Left colon (tissue), 2 donors: ENCODE results near the gene EYA2. TPM values are rescaled to one million over a fixed set of nuclear protein-coding genes. Genes with fewer than 3 reads are reported as not detected.
"Not testable (repeated sequence)": the region's sequence is repeated elsewhere in the genome, so short reads cannot be mapped to it uniquely, and the experiment has no call there.

Experiments used
- ATAC-seq: fragments of 200-7000 bp; cut with Tn5 transposase; one replicate; pipeline ENCODE4 v1.9.1; 2020; ENCODE audit warnings: mild to moderate bottlenecking, moderate library complexity
- DNase-seq, 2 donors: peaks; one replicate each; pipeline ENCODE4 v3.0.0-alpha.2; 2020
- intact Hi-C, 2 donors: fragments of 100-400 bp; cut with DNase I in 1 of 2; cut with micrococcal nuclease in 1 of 2; formaldehyde crosslinking; loops; one replicate each; pipeline versions ENCODE4 v1.11.2 to v1.14.0; 2022; cut with DNase I, micrococcal nuclease
- total RNA-seq, 2 donors: library from RNA; stranded (reverse); fragmentation: NEBNext Ultra II Directional; extraction: Animal tissue kit (Norgen Biotek cat#: 25700); gene quantifications; one replicate each; pipeline ENCODE4 v1.2.1, GENCODE V29; 2021
- donor health status: DM: no; HTN: no; CAD: no.
- donor health status: DM: yes; HTN: yes; CAD: no.

EYA2 gene
- total RNA-seq, 2 donors from 2014 or later: 12.2 to 21.0 TPM

DNA sequence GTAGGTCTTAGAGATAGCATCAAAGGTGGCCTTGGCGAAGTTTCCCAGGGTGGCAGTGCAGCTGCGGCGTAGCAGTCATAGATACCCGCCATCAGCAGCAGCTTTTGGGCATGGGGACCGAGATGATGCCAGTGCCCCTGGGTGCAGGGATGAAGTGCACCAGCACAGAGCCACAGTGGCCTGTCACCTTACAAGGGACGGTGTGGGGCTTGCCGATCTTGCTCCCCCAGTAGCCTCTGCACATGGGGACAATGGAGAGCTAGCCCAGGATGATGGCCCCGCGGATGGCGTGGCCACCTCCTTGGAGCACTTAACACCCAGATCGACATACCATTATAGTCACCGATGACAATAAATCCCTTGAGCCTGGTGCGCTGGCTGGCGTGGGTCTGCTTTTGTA lies 266.3 kb downstream of the EYA2 start:
- ATAC-seq (no peak), DNase-seq (no peak)
- intact Hi-C loops: no loop called here

DNA sequence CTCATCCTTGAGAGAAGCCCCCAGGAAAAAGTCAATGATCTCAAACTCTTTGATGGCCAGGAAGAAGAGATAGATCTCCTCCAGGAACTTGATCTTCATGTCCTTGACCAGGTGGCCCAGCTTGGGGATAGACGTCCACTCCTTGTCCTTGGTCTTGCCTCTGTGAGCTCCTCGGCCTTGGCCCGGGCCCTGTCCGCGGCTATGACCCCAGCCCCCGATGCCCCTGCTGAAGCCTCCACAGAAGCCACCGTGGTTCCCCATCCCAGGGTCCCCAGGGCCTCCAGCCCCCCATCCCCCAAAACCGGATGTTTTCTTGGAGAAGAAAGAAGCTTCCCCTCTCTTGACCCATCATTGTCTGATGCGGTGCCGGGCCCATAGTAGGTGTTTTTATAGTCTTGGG lies 266.8 kb downstream of the EYA2 start:
- intact Hi-C loops: no loop called here
- no peak for ATAC-seq
- DNase-seq: no peak

DNA sequence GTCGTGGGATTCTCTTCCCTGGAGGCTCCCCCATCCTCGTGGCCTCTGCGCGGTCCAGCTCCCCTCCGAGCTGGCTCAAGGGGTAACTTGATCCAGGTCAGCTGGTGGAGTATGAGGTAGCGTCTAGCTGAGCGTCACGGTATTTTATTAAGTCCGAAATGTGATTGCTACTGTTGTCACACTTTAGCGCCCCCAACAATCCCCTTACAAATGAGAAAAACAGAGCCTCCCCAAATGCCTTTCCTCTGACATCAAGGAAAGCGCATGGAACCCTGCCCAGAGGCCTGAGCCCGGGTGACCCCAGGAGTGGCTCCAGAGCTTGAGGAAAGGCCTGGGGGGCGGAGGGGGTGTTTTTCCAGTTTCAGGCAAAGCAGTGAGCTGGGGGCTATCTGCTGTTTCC lies 269.5 kb downstream of the EYA2 start:
- no peak for ATAC-seq
- intact Hi-C loops: no loop called here
- DNase-seq: no peak

DNA sequence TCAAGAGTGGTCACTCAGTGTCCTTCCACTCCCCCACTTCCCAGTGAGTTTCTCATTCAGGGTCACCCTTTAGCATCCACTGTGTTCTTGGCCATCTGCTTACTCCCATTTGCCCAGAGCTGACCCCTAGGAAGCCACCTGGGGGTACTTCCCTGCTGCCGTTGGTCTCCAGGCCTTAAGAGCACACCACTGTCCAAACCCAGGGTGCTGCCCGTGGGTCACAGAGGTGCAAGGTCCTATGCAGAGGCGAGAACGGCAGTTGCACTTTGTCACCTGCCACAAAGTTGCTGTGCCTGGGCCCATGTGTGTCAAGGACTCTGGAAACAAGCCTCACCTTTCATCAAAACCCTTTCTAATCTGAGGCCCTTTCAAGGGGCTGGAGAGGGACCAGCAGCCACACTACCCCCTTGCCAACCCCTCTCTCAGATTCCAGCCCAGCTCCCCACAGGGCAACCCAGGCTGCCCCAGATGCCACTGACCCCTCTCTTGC lies 270.8 kb downstream of the EYA2 start:
- ATAC-seq (no peak), DNase-seq (no peak)
- intact Hi-C loops: no loop called here

DNA sequence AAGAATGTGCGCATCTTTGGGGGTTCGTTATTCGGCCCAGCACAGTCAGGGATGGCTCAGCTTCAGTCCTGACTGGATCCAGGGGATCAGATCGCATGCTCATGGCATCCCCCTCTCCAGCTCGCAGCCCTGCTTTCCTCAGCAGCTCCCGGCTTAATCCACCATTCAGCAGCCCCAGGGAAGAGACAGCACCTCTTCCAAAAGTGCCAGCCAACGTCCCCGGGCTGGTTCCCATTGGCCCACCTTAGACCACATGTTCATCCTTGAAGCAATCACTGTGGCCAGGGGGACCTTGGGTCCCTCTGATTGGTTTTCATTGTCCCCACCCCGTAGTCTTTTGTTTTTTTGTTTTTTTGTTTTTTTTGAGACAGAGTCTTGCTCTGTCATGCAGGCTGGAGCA lies 273.2 kb downstream of the EYA2 start:
- no peak for DNase-seq
- no peak for ATAC-seq
- intact Hi-C loops: no loop called here

DNA sequence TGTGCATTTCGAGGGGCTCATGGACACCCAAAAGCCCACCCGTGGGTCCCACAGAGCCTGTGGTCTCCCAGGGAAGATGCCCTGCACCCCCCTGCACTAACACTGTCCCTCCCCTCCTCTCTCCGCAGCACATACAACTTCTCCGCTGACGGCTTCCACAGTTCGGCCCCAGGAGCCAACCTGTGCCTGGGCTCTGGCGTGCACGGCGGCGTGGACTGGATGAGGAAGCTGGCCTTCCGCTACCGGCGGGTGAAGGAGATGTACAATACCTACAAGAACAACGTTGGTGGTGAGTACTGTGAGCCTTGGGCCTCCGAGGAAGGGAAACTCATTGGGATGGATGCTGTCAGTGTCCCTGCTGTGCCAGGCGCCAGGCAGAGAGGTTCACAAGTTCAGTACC lies 277.9 kb downstream of the EYA2 start:
- DNase-seq: no peak

DNA sequence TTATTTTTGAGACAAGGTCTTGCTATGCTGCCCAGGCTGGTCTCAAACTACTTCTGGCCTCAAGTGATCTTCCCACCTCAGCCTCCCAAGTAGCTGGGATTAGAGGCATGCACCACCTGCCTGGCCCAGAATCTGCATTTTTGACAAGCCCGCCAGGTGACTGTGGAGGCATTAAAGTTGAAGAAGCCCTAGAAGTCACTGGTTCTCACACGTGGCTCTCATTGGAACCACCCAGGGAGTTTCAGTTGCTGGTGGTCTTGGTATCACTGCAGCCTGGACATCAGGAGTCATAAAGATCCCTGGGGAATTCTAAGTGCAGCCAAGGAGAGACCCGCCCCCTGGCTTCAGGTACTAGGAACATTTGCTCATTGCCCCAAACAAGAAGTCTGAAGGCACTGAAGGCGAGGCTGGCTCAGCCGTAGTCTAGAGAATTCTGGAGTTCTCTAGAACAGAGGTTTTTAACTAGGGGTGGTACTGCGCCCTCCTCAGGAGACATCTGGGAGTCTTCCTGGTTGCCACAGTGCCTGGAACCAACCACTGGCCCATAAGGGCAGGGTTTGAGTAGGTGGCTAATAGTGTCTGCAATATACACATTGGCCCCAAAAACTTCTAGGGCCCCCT lies 279.1 kb downstream of the EYA2 start:
- no peak for DNase-seq
- intact Hi-C loops: no loop called here
- ATAC-seq: no peak

More for the DNA sequence above, 277.9 kb downstream of the EYA2 start:
- intact Hi-C loops: no loop called here
- ATAC-seq: no peak

DNA sequence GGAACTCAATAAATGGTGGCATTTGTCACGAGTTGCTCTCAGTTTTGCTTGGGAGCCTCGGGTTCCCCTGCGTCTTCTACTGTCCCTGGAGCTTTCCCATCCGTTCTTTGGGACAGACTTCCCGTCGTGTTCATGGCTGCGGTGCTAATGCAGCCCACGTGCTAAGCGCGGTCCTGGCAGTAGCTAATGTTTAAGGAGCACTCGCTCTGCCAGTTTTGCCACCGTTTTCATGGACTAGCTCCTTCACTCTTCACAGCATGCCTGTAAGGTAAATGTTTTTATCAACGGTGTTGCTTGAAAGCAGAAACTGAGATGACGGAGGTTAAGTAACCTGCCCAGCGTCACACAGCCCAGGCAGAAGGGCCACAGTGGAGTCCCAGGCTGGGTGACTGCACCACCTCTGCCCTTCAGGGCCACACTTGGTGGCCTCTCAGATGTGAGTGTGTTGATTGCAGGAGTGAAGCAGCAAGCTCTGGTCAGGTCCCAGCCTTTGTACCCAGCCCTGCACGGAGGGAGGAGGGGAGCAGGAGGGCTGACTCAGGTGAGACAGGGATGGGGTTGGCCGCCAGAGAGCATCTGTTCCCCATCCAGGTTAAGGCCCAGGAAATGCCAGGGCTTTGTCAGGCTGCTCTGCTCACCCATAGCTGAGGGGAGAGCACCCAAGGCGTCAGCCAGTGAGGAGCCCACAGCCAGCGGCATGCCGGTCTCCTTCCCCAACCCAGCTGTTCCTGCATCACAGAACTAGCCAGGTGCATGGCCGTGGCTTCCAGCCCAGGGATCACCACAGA lies 280.0 kb downstream of the EYA2 start:
- no peak for ATAC-seq
- no peak for DNase-seq
- intact Hi-C loops: no loop called here

DNA sequence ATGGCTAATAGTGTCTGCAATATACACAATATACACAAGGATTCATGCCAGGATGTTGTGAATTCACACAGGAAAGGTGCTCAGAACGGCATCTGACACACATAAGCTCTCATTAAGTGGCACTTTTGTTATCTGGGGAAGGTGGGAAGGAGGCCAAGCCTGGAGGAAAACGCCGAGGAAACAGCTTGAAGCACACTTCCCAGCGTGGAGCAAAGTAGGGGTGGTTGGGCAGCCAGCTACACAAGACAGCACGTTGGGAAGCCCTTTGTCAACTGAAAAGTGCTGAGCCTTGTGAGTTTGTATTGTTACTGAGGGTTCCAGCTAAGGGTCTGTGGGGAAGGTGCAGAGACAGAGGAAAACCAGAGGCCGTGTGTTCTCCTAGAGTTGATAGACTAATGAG lies 280.9 kb downstream of the EYA2 start:
- ATAC-seq: no peak
- intact Hi-C loops: no loop called here
- no peak for DNase-seq

DNA sequence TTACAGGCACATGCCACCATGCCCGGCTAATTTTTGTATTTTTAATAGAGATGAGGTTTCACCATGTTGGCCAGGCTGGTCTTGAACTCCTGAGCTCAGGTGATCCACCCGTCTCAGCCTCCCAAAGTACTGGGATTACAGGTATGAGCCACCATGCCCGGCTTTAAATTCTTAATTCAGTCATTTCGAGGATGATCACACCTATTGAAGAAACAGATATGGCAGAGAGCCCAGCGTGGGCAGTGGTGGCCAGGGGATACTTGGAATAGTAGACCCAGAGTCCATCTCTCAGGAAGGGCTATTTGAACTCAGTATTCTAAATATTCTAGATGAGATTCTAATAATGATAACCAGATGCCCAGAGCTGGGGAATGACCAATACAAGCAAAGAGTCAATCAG lies 281.6 kb downstream of the EYA2 start:
- ATAC-seq, DNase-seq, intact Hi-C loops: not testable (repeated sequence)

DNA sequence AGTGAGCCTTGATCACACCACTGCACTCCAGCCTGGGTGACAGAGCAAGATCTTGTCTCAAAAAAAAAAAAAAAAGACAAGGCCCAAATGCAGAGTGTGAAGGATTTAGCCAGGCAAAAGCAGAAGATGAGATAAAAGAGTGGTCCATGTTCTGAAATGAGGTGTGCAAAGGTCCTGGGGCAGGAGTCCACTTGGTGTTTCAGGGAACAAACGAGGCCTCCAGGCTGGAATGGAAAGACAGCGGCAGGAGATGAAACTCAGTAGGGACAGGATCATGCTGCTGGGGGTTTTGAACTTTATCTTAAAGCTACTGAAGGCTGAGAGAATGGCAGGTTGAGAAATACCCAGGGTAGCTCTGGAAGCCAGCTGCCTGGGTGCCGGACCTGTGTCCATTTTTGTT lies 283.6 kb downstream of the EYA2 start:
- intact Hi-C loops: no loop called here
- DNase-seq: no peak
- ATAC-seq: no peak

DNA sequence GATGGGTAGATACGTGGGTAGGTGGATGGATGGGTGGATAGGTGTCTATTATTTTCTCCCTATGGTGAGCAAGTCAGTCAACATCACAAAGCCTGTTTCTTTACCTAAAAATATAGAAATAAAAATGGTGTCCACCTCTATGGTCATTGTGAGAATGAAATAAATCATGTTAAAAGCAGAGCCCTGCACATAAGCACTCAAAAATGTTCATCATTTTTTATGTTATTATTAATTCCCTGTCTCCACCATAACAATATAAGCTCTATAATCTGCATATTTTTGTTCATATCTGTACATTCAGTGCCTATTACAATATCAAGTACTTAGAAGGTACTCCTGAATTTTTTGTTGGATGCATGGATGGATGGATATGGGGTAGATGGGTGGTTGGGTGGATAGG lies 284.2 kb downstream of the EYA2 start:
- intact Hi-C loops: no loop called here
- ATAC-seq (no peak), DNase-seq (no peak)

DNA sequence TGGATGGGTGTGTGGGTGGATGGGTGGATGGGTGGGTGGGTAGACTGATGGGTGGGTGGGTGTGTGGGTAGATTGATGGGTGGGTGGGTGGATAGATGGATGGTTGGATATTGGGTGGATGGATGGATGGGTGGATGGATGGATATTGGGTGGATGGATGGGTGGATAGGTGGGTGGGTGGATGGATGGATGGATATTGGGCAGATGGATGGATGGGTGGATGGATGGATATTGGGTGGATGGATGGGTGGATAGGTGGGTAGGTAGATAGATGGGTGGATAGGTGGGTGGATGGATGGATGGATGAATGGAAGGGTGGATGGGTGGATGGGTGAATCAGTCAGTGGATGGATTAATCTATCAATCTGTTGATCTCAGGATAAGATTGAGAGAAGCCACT lies 284.6 kb downstream of the EYA2 start:
- ATAC-seq (no peak), DNase-seq (no peak)
- intact Hi-C loops: no loop called here

DNA sequence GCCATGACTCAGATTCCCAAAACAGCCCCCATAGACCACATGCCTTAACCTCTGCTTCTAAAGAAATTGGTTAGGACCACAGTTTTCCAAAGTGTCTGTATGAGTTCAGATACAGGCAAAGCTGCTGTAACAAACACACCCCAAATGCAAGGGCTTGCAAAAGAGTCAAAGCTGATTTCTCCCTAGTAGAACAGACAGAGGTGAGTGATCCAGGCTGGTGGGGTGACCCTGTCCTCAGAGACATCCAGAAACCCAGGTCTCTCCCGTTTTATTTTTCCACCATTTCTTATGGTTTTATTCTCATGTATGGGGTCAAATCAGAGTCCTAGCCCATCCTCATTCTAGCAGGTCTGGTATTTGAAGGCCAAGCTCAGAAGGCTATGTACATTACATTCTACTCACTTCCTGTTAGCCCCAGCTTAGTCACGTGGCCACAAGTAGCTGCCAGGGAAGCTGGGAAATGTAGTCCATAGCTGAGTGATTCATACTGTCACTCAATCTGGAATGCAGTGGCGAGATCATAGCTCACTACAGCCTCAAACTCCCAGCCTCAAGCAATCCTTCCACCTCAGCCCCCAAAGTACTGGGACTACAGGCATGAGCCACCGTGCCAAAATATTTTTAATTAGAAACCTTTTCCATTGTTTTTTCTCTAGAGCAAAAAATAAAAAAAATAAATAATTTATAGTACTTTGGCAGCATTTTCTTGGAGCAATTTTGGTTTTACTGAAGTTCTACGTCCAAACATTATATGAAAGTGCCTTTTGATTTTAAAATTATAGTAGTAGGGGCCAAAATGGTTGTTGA lies 286.6 kb downstream of the EYA2 start:
- ATAC-seq (peak; percentile 90), DNase-seq (no peak)

DNA sequence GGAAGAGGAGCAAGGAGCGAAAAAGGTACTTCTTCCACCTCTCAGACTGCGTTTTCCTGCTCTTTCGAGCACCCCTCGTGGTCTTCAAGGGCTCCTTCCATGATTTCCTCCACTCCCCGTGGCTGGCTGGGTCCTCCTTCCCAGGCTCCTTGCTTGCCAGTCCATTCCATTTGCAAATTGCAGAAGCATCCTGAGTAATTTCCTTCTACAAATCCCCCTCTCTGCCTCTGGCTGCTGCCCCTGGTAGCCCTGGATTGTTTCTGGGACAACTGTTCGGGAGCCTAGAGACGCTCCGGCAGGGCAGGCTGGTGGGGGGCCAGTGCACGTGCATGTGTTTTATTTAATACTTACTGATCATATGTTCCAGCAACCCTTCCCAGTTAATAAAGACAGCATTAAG lies 288.7 kb downstream of the EYA2 start:
- no peak for DNase-seq
- ATAC-seq: no peak
- intact Hi-C loops: no loop called here

More for the DNA sequence above, 286.6 kb downstream of the EYA2 start:
- intact Hi-C loops: no loop called here

DNA sequence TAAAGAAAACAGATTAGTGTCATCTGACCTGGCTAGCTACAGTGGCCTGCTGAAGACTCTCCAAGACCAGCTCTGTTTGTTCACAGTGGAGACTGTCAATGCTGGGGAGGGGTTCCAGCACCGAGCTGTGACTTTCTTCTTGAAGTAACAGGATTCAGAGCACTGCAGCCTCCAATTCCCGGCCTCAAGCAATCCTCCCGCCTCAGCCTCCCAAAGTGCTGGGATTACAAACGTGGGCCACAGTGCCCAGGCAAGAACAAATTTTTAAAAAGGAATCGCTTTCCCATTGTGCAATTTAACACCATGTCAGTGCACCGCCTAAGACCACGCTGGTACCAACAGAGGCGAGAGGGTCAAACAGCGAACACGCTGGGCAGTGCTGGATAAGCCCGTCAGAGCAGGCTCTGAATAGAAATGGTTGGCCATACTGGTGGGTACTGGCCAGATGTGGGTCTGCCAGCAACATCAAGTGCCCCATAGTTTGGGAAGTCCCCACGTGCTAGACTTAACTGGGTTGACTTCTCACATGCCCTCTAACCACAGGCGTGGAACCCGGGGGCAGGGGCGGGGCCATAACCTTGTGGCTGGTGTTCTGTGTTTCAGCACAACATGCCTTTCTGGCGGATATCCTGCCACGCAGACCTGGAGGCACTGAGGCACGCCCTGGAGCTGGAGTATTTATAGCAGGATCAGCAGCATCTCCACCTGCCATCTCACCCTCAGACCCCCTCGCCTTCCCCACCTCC lies 293.0 kb downstream of the EYA2 start:
- ATAC-seq: no peak
- intact Hi-C loops: no loop called here
- no peak for DNase-seq

DNA sequence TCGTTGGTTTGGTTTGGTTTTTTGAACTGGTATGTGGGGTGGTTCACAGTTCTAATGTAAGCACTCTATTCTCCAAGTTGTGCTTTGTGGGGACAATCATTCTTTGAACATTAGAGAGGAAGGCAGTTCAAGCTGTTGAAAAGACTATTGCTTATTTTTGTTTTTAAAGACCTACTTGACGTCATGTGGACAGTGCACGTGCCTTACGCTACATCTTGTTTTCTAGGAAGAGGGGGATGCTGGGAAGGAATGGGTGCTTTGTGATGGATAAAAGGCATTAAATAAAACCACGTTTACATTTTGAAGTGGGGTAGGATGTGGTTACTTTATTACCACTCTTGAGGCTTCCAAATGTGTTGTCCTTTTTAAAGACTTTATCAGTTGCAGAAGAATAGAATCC lies 293.9 kb downstream of the EYA2 start:
- no peak for ATAC-seq
- no peak for DNase-seq
- intact Hi-C loops: no loop called here

DNA sequence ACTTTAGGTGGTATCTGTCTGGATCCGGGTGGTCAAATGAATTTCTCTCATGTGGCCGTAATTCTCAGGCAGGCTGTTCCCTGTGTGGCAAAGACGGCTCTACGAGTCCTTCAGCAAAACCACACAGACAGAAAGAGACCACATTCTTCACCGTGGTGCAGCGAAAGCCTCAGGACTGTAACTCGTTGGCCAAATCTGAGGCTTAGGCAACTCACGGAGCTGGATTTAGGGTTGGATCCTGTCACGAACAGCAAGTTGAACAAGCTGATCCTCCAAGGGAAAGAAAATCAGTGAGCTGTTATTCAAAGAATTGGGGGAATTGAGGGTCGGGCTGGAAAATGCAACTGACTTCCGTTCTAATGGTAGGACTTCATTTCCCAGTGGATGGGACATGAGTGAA lies 294.4 kb downstream of the EYA2 start:
- no peak for DNase-seq
- no peak for ATAC-seq
- intact Hi-C loops: no loop called here

DNA sequence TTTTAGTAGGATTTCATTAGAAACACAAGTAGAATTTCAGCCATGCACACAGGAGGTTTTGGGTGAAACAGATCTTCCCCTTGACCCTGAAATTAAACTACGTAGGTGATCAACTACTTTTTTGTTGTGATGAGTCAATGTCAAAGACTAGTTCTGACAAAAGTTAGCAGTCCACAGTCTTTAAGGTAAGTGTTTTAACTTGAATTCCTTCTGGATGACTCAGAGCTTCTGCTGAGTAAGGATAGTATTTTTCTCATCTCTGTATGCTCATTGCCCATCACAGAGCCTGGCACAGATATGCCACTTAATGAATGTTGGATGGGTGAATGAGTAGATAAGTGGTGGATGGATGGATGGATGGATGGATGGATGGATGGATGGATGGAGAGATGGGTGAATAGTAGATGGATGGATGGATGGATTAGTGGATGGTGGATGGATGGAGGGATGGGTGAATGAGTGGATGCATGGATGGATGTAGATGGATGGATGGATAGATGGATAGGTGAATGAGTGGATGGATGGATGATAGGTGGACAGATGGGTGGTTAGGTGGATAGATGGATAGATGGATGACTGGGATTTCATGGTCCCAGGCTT lies 296.5 kb downstream of the EYA2 start:
- DNase-seq (no peak), ATAC-seq (no peak)
- intact Hi-C loops: no loop called here
